Measurements from ENCODE around the gene ZNF837.

The ZNF837 gene

DNA sequence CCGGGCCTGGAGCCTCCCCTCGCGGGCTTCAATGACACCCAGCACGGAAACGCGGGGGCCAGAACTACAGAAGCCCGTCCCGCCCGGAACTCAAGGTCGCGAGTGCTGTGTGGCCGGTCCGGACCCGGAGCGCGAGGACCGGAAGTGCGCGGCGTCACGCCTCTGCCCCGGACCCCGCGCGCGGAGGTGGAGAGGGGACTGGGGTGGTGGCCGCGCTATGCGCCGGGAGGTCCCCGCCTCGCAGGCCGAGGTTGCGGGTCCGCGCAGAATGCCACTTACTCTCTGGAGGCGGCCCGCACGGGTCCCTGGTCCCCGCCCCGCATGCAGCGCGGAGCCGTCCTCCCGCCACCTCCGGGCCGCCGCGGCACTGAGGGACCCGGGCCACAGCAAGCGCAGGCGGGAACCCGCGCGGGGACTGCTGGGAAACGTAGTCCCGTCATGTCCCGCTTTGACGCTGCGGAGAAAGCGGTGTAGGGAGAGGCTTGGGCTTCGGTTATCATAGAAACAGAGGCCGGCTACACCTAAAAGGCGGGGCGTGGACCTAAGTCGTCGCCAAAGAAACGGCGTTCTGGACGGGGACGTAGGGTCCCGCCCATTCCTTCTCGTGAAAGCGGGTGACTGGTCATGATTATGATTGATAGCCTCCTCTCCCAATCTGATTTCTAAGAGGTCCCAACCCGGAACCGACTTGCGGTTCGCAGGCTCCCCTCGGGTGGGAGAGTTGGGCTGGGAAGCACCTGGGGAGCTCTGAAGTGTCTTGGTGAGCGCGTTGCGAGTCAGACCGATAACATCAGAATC lies at the start of gene ZNF837 (continued):
- TF ChIP-seq, protein P1, sequence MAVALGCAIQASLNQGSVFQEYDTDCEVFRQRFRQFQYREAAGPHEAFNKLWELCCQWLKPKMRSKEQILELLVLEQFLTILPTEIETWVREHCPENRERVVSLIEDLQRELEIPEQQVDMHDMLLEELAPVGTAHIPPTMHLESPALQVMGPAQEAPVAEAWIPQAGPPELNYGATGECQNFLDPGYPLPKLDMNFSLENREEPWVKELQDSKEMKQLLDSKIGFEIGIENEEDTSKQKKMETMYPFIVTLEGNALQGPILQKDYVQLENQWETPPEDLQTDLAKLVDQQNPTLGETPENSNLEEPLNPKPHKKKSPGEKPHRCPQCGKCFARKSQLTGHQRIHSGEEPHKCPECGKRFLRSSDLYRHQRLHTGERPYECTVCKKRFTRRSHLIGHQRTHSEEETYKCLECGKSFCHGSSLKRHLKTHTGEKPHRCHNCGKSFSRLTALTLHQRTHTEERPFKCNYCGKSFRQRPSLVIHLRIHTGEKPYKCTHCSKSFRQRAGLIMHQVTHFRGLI (tag by site-specific recombination; IDR thresholded peaks at IDR 0.05): peak; percentile 66; the same call in 1 of the 2 replicates
- TF ChIP-seq, protein P2, sequence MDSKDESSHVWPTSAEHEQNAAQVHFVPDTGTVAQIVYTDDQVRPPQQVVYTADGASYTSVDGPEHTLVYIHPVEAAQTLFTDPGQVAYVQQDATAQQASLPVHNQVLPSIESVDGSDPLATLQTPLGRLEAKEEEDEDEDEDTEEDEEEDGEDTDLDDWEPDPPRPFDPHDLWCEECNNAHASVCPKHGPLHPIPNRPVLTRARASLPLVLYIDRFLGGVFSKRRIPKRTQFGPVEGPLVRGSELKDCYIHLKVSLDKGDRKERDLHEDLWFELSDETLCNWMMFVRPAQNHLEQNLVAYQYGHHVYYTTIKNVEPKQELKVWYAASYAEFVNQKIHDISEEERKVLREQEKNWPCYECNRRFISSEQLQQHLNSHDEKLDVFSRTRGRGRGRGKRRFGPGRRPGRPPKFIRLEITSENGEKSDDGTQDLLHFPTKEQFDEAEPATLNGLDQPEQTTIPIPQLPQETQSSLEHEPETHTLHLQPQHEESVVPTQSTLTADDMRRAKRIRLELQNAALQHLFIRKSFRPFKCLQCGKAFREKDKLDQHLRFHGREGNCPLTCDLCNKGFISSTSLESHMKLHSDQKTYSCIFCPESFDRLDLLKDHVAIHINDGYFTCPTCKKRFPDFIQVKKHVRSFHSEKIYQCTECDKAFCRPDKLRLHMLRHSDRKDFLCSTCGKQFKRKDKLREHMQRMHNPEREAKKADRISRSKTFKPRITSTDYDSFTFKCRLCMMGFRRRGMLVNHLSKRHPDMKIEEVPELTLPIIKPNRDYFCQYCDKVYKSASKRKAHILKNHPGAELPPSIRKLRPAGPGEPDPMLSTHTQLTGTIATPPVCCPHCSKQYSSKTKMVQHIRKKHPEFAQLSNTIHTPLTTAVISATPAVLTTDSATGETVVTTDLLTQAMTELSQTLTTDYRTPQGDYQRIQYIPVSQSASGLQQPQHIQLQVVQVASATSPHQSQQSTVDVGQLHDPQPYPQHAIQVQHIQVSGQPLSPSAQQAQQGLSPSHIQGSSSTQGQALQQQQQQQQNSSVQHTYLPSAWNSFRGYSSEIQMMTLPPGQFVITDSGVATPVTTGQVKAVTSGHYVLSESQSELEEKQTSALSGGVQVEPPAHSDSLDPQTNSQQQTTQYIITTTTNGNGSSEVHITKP (tag by site-specific recombination; IDR thresholded peaks at IDR 0.05): peak; percentile 68

DNA sequence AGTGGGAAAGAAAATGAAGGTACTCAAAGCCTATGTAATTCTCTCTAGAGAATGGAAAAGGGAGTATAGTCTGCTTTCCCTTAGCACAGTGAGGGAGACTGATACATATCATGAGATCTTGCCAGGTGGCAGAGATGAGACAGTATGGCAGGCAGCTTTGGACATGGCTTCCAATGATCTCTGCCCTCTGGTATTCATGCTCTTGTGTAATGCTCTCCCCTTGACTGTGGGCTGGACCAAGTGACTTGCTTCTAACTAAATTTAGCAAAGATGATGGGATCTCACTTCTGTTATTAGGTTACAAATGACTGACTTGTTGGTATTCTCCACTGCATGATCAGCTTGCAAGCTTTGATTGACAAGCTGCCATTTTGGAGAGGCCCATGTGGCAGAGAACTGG lies 48.9 kb upstream of the ZNF837 start:
- H3K36me3 ChIP-seq (ENCODE audit: control insufficient read depth in 2 of 2, insufficient read depth in 1 of 2, low read length in 2 of 2): peaks cover 2 to 41% of the 10 kb centered on the region in 2 experiments; a peak in 2 of 3 replicates
- no peak overlapping the region for H3K4me3 ChIP-seq (ENCODE audit: low read depth, low read length)
- ChIA-PET CTCF (no interaction called here), POLR2A (interaction anchor here (1.0 to 2.1 kb wide), 2 partner anchors 21 to 22 kb away, joined by 3 to 10 read pairs; partner anchors contain the start of genes ZNF324B and ZNF584)
- H3K9me3 ChIP-seq (ENCODE audit: control insufficient read depth, insufficient read depth, low read depth, low read length): no peaks in the 10 kb centered on the region
- H3K4me1 ChIP-seq (ENCODE audit: control insufficient read depth, insufficient read depth, low read length): no peaks in the 10 kb centered on the region
- H3K27ac ChIP-seq (ENCODE audit: extremely low read depth, low read depth, low read length): no peak overlapping the region
- TF ChIP-seq SP7 (tag by site-specific recombination; IDR thresholded peaks at IDR 0.05): no peak
- TF ChIP-seq TCF7L2 (IDR thresholded peaks at IDR 0.05; ENCODE audit: borderline replicate concordance, low read depth, low read length): no peak
- no peak for TF ChIP-seq ZNF777 (tag by site-specific recombination; IDR thresholded peaks at IDR 0.05; ENCODE audit: borderline replicate concordance)
- TF ChIP-seq, protein P3, sequence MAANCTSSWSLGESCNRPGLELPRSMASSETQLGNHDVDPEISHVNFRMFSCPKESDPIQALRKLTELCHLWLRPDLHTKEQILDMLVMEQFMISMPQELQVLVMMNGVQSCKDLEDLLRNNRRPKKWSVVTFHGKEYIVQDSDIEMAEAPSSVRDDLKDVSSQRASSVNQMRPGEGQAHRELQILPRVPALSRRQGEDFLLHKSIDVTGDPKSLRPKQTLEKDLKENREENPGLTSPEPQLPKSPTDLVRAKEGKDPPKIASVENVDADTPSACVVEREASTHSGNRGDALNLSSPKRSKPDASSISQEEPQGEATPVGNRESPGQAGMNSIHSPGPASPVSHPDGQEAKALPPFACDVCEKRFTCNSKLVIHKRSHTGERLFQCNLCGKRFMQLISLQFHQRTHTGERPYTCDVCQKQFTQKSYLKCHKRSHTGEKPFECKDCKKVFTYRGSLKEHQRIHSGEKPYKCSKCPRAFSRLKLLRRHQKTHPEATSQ (tag by site-specific recombination; IDR thresholded peaks at IDR 0.05): no peak
- TF ChIP-seq, protein P4, sequence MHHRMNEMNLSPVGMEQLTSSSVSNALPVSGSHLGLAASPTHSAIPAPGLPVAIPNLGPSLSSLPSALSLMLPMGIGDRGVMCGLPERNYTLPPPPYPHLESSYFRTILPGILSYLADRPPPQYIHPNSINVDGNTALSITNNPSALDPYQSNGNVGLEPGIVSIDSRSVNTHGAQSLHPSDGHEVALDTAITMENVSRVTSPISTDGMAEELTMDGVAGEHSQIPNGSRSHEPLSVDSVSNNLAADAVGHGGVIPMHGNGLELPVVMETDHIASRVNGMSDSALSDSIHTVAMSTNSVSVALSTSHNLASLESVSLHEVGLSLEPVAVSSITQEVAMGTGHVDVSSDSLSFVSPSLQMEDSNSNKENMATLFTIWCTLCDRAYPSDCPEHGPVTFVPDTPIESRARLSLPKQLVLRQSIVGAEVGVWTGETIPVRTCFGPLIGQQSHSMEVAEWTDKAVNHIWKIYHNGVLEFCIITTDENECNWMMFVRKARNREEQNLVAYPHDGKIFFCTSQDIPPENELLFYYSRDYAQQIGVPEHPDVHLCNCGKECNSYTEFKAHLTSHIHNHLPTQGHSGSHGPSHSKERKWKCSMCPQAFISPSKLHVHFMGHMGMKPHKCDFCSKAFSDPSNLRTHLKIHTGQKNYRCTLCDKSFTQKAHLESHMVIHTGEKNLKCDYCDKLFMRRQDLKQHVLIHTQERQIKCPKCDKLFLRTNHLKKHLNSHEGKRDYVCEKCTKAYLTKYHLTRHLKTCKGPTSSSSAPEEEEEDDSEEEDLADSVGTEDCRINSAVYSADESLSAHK (tag by site-specific recombination; IDR thresholded peaks at IDR 0.05): no peak
- no peak for TF ChIP-seq ZNF223 (tag by site-specific recombination; IDR thresholded peaks at IDR 0.05)
- TF ChIP-seq ZNF292 (tag by site-specific recombination; IDR thresholded peaks at IDR 0.05; ENCODE audit: borderline replicate concordance, low read depth): no peak
- no peak for TF ChIP-seq ZBTB17 (tag by site-specific recombination; IDR thresholded peaks at IDR 0.05)
- no peak for TF ChIP-seq ZNF521 (tag by site-specific recombination; IDR thresholded peaks at IDR 0.05)
- TF ChIP-seq ZNF121 (tag by site-specific recombination; IDR thresholded peaks at IDR 0.05): no peak
- TF ChIP-seq KLF9 (tag by site-specific recombination; IDR thresholded peaks at IDR 0.05; ENCODE audit: low read depth): no peak
- TF ChIP-seq ZNF391 (tag by site-specific recombination; IDR thresholded peaks at IDR 0.05; ENCODE audit: borderline replicate concordance, low read depth): no peak
- TF ChIP-seq, protein P5, sequence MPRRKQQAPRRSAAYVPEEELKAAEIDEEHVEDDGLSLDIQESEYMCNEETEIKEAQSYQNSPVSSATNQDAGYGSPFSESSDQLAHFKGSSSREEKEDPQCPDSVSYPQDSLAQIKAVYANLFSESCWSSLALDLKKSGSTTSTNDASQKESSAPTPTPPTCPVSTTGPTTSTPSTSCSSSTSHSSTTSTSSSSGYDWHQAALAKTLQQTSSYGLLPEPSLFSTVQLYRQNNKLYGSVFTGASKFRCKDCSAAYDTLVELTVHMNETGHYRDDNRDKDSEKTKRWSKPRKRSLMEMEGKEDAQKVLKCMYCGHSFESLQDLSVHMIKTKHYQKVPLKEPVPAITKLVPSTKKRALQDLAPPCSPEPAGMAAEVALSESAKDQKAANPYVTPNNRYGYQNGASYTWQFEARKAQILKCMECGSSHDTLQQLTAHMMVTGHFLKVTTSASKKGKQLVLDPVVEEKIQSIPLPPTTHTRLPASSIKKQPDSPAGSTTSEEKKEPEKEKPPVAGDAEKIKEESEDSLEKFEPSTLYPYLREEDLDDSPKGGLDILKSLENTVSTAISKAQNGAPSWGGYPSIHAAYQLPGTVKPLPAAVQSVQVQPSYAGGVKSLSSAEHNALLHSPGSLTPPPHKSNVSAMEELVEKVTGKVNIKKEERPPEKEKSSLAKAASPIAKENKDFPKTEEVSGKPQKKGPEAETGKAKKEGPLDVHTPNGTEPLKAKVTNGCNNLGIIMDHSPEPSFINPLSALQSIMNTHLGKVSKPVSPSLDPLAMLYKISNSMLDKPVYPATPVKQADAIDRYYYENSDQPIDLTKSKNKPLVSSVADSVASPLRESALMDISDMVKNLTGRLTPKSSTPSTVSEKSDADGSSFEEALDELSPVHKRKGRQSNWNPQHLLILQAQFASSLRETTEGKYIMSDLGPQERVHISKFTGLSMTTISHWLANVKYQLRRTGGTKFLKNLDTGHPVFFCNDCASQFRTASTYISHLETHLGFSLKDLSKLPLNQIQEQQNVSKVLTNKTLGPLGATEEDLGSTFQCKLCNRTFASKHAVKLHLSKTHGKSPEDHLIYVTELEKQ (tag by site-specific recombination; IDR thresholded peaks at IDR 0.05; ENCODE audit: borderline replicate concordance): no peak
- no peak for TF ChIP-seq ZBTB1 (tag by site-specific recombination; IDR thresholded peaks at IDR 0.05)

All from HEK293 (cell line).